ENCODE measurements around the gene CD79B.
"Not testable (repeated sequence)": the region's sequence is repeated elsewhere in the genome, so short reads cannot be mapped to it uniquely, and the experiment has no call there.

The CD79B gene

GRCh38 chr17:63911041-63911635 lies 21.0 kb downstream of the CD79B start, which contains the start of gene CSHL1:
Gene CSHL1 (minus strand): TSS chr17:63911258. CDS start chr17:63911196, 62 bp downstream.
- DNase-seq (ENCODE audit: low read depth in 2 of 2) = no peak

DNA sequence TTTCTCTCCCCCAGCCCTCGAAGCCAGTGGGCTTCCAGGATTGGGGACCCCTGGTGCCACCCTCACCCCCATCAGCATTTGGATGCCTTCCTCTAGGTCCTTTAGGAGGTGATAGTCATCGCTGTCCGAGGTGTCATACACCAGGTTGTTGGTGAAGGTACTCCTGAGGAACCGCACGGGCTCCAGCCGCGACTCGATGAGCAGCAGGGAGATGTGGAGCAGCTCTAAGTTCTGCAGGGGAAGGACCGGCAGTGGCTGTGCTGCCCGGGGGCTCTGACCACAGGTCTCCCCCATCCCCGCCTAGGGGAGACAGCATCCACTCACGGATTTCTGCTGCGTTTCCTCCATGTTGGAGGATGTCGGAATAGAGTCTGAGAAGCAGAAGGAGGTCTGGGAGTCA lies 22.0 kb downstream of the CD79B start:
- DNase-seq (ENCODE audit: low read depth in 2 of 2) = no peak

DNA sequence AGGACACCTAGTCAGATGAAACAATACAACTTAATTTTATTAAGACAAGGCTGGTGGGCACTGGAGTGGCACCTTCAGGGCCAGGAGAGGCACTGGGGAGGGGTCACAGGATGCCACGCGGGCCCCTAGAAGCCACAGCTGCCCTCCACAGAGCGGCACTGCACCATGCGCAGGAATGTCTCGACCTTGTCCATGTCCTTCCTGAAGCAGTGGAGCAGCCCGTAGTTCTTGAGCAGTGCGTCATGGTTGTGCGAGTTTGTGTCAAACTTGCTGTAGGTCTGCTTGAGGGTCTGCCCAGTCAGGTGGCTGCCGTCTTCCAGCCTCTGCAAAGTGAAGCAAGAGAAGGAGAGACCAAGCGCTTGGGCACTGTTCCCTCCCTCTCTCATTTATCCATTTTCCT lies 22.5 kb downstream of the CD79B start:
- not testable (repeated sequence) for DNase-seq (ENCODE audit: low read depth in 2 of 2)

DNA sequence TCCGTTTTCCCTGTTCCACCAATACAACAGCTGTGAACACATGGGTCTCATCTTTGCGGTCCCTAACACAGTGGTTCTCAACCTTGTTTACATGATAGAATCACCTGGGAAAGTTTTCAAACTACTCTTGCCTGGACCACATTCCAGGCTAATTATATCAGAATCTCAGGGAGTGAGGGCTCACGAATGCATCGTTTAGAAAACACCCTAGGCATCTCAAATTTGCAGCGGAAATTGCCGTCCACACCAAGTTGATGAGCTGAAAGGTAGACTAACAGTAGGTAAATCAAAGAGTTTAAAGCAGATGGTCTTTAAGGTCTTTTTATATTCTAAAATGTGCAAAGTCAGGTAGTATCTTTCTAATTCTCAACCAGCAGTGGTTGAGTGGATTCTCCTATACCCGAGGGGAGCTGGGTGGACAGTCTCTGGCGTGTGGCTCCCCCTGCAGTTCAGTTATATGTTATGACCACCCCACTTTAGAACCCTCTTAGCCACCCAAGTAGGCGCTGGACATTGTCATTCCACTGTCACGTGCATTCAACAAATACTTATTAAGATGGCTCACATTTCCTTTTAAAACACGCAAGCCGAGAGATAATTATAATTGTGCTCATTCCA lies 24.9 kb downstream of the CD79B start:
- DNase-seq (ENCODE audit: low read depth in 2 of 2) = not testable (repeated sequence)

DNA sequence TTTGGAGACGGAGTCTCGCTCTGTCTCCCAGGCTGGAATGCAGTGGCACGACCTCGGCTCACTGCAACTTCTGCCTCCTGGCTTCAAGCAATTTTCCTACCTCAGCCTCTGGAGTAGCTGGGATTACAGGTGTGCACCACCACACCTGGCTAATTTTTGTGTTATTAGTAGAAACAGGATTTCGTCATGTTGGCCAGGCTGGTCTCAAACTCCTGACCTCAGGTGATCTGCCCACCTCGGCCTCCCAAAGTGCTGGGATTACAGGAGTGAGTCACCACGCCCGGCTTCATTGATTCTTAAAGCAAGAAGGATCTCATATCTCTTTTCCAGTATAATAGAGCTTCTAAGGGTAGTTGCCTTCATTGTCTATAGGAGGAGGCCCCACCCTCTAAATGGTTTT lies 27.3 kb downstream of the CD79B start:
- not testable (repeated sequence) for DNase-seq (ENCODE audit: low read depth in 2 of 2)

- DNase-seq (ENCODE audit: low read depth in 2 of 2) = not testable (repeated sequence)
Measured at GRCh38 chr17:63903787-63904201, 28.3 kb downstream of the CD79B start.

- DNase-seq (ENCODE audit: low read depth in 2 of 2) = not testable (repeated sequence)
Measured at GRCh38 chr17:63901971-63902370, 30.2 kb downstream of the CD79B start.

DNA sequence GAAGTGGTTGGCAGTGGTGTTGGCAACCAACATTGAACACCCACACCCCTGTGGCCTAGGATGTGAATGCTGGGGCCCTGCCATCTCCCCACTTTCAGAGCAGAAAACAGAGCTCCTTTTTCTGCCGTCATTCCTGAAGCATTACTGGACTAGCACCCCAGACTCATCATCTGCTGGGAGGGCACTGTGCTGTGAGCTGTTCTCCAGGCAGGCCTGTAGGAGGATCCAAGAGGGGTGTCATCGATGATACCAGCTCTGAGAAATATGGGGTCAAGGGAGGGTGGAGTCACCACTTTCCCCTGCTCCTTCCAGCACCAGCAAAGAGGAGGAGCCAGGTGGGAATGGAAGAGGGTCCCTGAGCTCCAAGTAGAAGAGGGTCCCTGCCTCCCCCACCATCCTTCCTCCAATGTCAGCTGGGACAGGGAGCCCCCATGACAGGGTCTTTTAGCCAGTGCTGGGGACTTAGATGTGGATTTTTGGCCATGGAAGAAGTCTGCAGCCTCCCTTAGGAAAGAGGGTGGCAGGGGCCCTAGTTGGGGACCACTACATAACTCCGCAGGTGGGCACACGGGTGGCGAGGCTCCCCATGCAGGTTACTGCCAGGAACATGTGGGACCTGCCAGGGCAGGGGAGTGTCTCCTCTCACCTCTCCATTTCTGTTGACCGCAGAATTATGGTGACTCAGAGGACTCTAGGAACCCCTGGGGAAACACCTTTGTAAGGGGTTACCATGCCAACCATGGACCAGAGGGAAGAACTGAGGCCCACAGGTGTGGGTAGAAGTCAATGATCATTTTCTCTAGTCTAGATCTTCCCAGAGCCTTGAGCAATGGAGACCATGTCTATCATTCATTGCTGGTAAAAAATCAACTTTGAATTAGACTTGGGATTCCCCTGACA lies 33.0 kb downstream of the CD79B start:
- peak in 1 of 2 donors; percentile 11 for DNase-seq (ENCODE audit: low read depth in 2 of 2)

DNA sequence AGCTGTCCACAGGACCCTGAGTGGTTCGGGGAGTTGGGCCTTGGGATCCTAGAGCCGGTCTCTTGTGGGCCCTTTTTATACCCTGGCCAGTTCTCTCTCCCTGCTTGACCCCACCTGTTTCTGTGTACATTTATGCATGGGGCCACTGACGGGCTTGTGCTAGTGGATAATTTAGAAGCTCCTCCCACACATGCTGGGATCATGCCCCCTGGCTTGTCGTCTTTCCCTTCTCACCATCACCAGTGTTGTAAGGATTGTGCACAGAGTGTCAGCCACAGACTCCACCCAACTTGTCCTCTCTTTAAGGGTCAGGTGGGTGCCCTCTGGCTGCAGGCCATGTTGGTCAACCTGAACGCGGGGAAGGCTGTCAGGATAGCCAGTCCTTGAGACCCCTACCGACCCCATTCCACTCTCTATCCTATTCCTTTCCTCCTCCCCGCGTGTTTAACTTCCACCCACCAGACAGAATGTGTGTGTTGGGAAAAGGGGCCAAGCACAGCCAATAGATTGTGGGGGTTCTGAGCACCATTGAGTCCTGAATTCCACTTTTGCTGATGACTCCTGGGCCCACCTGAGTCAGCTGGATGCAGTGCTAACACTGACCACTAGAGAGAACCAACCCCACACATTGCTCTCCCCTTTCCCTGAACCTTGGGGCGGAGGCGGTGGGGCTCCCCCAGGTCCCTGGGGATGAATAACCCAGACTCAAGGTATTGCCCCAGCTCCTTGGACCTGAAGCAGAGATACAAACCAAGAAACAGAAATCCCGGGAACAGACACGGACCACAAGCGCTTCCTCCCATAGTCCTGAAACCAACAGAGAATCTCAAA lies 35.4 kb downstream of the CD79B start, which contains the start of gene CSH1:
CSH1 (minus strand) TSS at position 51 of the 831 bp plus-strand sequence. CDS start 63 bp downstream, outside the sequence.
- DNase-seq (ENCODE audit: low read depth in 2 of 2) = not testable (repeated sequence)

GRCh38 chr17:63894821-63895220 lies 37.3 kb downstream of the CD79B start:
- DNase-seq (ENCODE audit: low read depth in 2 of 2) = not testable (repeated sequence)

- not testable (repeated sequence) for DNase-seq (ENCODE audit: low read depth in 2 of 2)
Measured at GRCh38 chr17:63894021-63894420, 38.1 kb downstream of the CD79B start.

DNA sequence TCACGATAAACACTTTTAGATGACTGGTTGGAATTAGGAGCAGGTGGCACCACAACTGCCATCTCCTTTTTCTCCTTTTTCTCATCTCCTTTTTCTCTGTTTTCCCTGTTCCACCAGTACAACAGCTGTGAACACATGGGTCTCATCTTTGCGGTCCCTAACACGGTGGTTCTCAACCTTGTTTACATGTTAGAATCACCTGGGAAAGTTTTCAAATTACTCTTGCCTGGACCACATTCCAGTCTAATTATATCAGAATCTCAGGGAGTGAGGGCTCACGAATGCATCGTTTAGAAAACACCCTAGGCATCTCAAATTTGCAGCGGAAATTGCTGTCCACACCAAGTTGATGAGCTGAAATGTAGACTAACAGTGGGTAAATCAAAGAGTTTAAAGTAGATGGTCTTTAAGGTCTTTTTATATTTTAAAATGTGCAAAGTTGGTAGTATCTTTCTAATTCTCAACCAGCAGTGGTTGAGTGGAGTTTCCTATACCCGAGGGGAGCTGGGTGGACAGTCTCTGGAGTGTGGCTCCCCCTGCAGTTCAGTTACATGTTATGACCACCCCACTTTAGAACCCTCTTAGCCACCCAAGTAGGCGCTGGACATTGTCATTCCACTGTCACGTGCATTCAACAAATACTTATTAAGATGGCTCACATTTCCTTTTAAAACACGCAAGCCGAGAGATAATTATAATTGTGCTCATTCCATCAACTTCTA lies 39.7 kb downstream of the CD79B start:
- DNase-seq (ENCODE audit: low read depth in 2 of 2) = not testable (repeated sequence)

- not testable (repeated sequence) for DNase-seq (ENCODE audit: low read depth in 2 of 2)
Measured at GRCh38 chr17:63889026-63889848, 42.9 kb downstream of the CD79B start.

DNA sequence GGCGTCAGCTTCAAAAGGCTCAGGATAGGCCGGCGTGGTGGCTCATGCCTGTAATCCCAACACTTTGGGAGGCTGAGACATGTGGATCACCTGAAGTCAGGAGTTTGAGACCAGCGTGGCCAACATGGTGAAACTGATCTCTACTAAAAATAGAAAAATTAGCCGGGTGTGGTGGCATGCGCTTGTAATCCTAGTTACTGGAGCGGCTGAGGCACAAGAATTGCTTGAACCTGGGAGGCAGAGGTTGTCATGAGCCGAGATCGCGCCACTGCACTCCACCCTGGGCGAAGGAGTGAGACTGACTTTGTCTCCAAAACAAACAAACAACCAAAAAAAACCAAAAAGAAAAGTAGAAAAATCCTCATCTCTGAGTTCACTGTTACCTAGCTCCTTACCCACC lies 47.0 kb downstream of the CD79B start:
- DNase-seq (ENCODE audit: low read depth in 2 of 2) = not testable (repeated sequence)

- DNase-seq (ENCODE audit: low read depth in 2 of 2) = not testable (repeated sequence)
Measured at GRCh38 chr17:63882626-63883126, 49.5 kb downstream of the CD79B start.

GRCh38 chr17:63881935-63882601 lies 50.1 kb downstream of the CD79B start, which contains the start of gene GH2:
Gene GH2 (minus strand): TSS chr17:63881944. CDS start chr17:63881801, 143 bp downstream.
- peak; percentile 24 to 35 for DNase-seq (ENCODE audit: low read depth in 2 of 2)

GRCh38 chr17:63881337-63881736 lies 50.8 kb downstream of the CD79B start:
- not testable (repeated sequence) for DNase-seq (ENCODE audit: low read depth in 2 of 2)

- DNase-seq (ENCODE audit: low read depth in 2 of 2) = no peak
Measured at GRCh38 chr17:63880706-63881105, 51.4 kb downstream of the CD79B start.

Data from stimulated activated CD8-positive, alpha-beta memory T cell treated with anti-CD3 and anti-CD28 coated beads, Interleukin-7, amount 100 ng/mL, for 4 hours (primary cell).